Stomach (tissue), 4 donors: ENCODE results near the gene RHOH.

Source experiments
- CTCF ChIP-seq, 7 experiments: fragments of 450-650 bp in 4 of 7; fragments of 200-600 bp in 3 of 7; sonication (generic) in 3 of 7; IDR thresholded peaks; one replicate each; pipeline ENCODE4 v1.5.1; 2016 to 2019; ENCODE audit warnings: antibody characterized with exemption in 7 of 7, control low read depth in 2 of 7, mild to moderate bottlenecking in 1 of 7
- EP300 ChIP-seq: sonication (generic); formaldehyde crosslinking; IDR thresholded peaks from one replicate; pipeline ENCODE4 v1.6.1; 2017; ENCODE audit warnings: antibody characterized with exemption
- POLR2A ChIP-seq, 4 donors: fragments of 450-650 bp; IDR thresholded peaks; one replicate each; pipeline ENCODE4 v1.6.1; 2016; ENCODE audit warnings: antibody characterized with exemption in 4 of 4, control low read depth in 2 of 4, mild to moderate bottlenecking in 1 of 4, moderate library complexity in 1 of 4
- POLR2AphosphoS5 ChIP-seq, 3 donors: sonication (generic); formaldehyde crosslinking; IDR thresholded peaks; one replicate each; pipeline ENCODE4 v1.6.1; 2016; ENCODE audit warnings: antibody characterized with exemption in 3 of 3

GRCh38 chr4:40255393-40256281, 58.8 kb downstream of the RHOH start:
- TF ChIP-seq CTCF (IDR thresholded peaks at IDR 0.05) (no peak), POLR2A (IDR thresholded peaks at IDR 0.05) (no peak), POLR2AphosphoS5 (IDR thresholded peaks at IDR 0.05) (peak in 1 of 3 donors; percentile 26), EP300 (no peak)
